HUDEP-2 (cell line): ENCODE measurements around the gene DACH1.

Experiments used
- DNase-seq, 76 experiments: peaks; one replicate each; lab custom pipeline; 2025; ENCODE audit not compliant: unreplicated experiment in 76 of 76; lab: John Stamatoyannopoulos, UW

DACH1 gene

DNA sequence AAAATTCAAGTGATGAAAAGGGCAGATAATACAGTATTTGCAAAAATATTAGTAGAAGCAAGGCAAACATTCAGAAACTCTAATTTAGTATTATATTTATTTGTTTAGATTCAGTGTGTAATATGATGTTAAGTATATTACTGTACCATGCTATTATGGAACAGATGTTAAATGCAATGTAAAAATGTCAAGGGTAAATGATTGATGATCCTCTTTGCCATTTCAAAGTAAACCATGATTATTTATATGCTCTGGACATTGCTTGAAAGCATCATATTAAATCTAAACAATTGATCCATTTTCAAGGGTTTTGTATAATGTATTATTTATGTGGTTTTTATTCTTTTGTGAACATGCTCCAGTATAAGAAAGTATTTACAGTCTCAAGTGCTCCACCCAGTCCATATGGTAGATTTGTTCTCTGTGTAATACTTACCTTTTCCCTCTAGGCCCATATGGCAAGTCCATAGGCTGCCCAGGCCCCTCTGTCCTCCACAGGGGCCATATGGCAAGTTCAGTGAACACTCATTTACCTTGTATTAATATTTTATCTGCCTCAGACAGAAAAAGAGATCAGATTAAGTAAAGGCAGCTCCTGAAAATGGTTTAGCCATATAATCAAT lies 353.5 kb downstream of the DACH1 start:
- no peak for DNase-seq

DNA sequence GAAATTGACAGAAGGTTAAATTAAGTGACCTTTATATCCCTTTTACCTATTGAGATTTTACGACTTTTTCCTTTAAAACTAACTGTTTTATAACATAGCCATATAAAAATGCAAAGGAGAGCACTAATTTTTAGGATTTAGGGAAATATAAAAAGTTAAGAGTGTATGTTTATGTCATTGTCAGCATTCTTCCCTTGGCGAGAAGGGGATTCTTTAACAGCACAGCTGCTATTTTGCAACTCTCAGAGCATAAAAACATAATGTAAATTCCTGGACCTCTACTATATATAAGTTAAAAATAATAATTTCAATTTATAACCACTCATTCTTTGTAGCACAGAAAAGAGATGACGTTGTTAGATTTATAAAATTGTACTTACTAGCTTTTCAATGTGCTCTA lies 363.2 kb downstream of the DACH1 start:
- DNase-seq = no peak

DNA sequence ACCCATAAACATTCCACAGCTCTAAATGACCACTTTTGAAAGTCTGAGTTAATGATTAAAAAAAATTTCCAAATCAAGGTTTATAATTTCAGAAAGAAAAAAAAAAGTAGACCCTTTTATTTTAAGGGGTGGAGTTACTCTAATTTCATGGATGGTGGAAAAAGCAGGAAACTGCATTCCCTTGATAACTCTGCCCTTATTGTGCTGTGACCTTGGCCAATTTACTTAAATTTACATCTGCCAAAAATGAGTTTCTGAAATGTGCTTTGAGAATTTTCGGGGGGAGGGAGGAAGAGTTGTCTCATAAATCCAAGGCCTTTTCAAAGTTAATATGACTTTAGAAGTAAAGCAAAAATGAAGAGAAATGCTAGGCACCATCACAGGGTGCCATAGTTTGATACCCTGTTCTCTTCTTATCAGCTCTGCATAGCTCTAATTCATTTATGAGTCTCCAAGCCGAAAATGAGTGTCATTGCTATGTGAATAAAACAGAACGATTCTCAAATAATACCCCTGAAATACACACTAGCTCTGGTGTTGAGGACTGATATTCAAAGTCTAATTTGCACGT lies 367.0 kb downstream of the DACH1 start:
- no peak for DNase-seq

DNA sequence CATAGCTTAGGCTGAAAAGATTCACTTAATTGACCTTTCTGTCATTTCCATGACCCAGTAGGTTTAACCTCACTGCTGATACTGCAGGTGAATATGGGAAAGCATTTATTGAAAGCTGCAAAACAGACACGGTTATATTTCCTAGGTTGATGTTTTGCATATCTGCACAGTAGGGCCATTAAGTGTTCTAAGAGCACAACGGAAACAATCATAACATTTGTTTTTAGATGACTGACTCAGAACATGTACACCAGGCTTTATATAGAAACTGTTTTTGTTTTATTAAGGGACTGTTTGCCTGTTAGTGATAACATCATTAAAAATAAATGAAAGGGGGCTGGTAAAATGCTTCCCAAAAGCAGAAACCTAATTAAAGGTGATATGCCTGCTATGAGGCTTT lies 367.8 kb downstream of the DACH1 start:
- no peak for DNase-seq

DNA sequence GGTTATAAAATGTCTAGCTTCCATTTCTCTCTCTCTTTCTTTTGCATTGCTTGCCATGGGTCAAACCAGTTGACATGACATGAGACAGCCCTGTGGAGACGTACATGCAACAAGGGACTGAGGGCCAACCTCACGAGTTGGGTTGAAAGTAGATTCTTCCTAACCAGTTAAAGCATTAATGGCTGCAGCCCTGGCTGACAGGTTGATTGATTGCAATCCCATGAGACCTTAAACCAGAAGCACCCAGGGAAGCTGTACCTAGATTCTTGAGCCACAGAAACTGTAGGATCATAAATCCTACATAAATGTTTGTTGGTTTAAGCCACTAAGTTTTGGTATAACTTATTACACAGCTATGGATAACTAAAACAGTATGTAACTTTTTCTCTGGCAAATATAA lies 373.8 kb downstream of the DACH1 start:
- DNase-seq = no peak

DNA sequence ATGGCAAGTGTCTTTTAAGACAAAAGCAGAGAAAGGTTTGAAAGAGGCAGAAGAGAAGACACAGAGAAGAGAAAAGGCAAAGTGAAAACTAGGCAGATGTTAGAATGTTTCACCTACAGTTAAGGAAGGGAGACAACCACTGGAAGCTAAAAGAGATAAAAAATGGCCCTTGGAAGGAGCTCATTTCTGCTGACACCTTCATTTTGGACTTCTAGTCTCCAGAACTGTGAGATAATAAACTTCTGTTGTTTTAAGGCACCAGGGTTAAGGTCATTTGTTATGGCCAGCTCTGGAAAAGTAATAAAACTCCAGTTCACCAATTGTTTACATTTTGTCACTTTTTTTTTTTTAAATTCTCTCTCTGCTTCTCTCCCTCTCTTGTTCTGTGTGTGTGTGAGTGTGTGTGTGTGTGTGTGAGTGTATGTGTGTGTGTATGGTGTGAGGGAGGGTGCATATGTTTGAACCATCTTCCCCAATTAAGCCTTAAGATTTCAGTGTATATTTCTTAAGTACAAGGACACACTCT lies 374.6 kb downstream of the DACH1 start:
- DNase-seq = no peak

DNA sequence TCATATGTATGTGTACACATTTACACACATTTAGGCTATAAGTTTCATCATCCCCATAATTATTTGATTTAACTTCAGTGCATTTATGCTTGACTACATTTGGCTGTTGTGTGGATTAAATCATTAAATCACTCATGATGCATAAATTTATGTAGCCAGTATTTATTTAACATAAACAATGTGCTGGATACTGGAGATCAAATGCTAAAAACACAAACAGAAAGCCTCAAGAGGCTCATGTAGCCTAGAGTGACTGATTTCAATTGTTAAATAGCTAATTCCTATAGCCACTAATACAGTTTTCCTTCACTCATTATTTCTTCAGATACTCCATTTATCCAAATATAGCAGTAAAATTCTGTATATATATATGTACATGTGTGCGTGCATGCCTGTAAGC lies 376.0 kb downstream of the DACH1 start:
- DNase-seq = no peak

DNA sequence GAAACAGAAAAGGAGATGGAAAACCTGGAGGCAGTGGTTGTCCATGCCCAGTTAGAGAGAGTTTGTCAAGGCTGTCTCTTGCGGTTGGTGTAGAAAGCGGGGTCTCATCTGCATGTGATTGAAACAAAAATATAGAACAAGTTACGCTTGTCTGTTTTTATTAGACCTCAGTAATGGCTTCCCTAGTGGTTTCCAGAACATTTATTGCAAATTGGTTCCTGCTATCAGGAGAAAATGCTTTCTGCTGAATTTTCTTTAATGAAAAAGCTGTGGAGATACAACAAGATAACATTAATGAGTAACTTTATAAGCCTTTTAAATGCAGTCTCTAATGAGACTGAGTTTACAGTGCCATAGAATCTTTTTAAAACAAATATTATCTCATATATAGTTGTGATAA lies 378.0 kb downstream of the DACH1 start:
- DNase-seq = no peak

DNA sequence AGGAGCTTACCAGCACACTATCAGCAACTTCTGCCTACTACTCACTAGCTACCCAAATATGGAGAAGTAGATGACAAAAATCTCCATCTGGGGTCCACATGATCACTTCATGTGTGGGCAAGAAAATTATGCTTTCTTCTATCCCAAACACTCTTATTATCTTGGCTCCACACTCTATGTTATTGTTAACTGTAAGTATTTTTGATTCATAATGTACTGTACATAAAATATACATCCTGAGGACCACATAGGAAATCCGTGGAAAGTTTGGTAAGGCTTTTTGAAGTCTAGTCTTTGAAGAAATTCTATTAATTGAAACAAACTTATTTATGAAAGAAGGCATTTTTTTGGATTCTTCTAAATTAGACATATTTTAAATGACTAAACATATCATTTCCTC lies 378.8 kb downstream of the DACH1 start:
- no peak for DNase-seq

DNA sequence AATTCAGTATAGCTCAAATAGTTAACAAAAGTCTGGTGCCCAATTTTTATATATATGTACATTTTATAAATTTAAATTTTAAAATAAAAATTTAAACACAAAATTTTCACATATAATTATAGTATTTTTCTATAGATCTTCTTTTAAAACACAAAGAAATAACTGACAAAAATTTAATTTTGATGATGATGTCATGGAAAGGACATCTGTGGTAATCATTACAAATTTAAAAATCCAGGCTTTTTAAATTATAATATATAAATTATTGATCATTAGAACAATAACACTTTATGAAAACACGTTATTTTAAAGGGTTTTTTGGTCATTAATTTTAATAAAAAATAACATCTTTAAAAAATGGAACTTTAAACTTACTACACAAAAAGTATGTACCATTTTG lies 381.1 kb downstream of the DACH1 start:
- no peak for DNase-seq

DNA sequence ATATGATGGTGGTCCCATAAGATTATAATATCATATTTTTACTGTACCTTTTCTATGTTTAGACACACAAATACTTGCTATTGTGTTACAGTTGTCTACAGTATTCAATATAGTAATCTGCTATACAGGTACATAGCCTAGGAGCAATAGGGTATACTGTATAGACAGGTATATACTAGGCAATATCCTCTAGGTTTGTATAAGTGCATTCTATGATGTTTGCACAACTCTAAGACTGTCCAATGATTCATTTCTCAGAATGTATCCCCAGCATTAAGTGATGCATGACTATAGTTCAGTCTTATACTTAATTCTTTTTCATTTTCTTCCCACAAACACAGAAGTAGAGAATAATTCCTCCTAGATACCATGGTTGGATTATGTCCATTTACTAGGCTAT lies 383.3 kb downstream of the DACH1 start:
- DNase-seq = no peak

DNA sequence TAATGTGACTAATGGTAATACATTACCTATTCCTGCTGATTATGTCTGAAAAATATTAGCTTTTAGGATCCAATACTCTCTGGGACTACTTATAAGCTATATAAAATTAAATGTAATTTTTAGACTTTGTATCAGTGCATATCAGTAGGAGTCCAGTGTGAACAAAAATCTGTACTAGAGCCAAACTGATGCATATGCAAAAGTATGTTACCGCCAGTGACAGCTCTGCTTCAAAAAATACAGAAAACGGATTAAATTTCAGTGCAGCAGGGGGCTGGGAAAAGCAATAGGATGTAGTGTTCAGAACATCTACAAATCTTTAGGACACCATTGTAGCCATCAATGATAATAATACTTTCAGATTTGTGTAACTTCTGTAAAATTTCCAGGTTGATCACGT lies 385.5 kb downstream of the DACH1 start:
- no peak for DNase-seq

DNA sequence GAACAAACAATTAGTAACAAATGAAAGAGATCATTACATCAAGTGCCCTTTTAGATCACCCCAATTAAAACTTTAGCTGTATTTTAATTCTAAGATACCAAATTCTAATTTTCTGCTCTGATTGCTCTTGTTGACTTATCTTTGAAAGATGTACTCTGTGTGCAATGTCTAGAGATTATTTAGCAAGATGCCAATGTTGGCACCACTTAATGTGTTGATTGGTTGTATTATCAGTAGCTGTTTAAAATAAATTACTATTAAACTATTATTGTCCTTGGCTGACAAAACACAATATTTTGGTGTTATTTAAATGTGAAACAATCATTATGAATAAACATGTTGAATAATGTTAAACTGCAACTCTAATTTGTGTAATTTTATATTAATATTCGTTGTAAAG lies 386.0 kb downstream of the DACH1 start:
- no peak for DNase-seq

DNA sequence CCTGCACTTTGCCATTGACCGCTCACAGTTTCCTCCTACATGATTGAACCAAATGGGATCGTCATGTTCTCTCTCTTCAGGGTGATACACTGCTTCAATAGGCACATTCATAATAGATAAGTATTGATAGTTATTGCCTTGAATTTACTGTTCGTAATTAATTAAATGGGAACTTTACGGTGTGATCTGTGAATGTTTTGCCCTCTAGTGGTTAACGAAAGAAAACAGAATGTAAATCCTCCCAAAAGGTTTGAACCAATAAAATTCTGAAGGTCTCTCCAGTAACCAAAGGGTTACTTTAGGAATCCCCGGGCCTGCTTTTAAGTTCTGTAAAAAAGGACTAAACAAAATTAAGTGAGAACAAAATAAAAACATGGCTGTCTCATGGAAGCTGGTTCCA lies 389.3 kb downstream of the DACH1 start:
- DNase-seq = no peak

DNA sequence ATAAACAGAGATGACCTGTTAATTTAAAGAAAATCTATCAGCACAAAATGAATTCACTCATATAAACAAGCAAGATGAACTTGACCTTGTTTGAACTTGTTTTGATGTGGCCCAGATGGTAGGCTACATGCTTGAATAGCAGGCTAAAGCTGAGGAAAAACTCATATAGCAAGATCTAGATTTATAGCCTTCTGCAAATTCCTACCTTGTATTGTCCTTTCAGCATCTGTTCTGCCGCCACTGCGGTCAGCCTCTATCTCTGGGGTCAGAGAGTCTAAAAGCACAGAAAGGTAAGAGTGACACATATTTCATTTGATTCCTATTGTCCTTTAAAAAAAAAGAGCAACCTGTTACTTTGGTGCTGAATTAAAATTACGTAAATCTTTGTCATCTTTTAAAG lies 392.1 kb downstream of the DACH1 start:
- no peak for DNase-seq

DNA sequence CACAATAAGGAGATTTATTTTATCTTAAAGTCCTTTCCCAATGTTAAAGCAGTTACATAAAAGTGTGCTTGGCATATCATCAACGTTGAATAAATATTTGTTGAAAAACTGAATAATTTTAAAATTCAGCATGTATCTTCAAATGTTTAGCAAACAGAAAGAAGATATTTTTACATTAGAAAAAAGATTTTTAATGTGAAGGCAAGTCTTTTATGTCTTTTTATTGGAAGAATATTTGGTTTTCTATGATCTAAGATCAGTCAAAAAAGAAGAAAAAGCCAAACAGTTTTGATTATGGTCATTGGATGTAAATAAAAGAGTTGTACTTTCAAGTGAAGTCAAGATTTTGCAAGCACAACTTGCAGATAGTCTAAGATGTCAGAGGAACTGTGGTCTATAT lies 397.4 kb downstream of the DACH1 start:
- DNase-seq = no peak

DNA sequence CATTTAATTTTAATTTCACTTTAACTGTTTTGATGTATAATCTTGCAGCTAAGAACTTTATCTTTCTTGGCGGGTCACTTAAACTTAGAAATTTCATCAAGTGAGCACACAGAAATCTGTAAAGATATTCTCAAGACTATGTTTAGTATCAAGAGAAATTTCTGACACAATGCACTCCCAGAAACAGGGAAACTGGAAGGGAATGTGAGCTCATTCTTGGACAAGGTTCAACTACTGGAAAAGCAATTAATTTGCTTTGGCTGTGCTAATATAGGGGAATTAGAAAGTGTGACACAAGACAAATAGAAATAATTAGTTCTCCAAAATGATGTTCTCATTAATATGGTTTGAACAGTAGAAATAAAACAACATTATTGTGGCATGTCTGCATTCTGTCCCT lies 402.3 kb downstream of the DACH1 start:
- no peak for DNase-seq

DNA sequence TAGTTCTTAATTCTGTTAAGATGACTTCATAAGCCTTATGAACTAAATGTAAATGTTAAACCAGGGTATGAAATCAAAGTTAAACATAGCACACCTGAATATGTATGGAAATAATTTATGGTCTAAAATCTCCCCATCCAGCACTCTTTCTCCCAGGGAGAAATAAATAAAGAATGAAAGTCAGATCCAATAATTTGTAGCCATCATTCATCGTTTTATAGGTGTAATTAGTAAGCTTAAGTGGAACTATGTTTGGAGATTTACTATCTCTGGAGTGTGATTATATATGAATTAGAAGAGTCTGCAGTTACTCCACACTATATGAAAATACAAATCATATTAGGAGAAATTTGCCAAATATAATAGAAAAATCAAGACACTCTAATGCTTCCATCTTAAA lies 405.1 kb downstream of the DACH1 start:
- no peak for DNase-seq

DNA sequence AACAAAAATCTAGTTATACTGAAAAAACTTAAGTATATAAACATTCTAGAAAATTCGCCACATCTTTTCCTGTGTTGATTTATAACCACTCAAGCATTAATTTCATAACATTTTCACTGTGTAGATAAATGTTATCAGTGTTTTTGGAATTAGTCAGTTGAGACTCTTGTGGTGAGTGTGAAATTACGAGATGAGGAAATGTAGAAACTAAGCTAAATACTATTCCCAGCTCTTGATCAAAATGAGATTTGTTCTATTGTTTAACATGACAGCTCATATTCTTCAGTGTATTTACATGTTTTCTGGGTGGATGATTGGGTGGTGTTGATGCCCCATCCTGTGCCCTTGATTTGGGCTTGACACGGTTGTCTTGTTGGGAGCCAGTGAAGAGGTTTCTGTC lies 406.8 kb downstream of the DACH1 start:
- no peak for DNase-seq

DNA sequence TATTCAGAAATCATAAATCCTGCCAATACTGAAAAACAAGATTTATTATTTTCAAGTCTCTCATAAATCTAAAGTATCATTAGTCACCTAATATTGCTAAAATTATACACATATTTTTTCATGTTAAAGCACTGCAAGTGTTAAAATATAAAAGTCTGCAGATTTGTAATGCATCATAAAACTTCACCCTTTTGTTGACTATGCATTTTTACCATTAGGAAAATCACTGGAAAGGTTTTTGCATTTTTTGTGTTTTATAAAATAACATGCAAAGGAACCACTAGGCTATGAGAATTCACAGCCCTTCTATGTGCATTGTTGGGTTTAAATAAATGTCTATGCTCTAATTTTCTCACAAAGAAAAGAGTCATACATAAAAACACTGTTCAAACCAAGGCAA lies 407.3 kb downstream of the DACH1 start:
- DNase-seq = no peak

DNA sequence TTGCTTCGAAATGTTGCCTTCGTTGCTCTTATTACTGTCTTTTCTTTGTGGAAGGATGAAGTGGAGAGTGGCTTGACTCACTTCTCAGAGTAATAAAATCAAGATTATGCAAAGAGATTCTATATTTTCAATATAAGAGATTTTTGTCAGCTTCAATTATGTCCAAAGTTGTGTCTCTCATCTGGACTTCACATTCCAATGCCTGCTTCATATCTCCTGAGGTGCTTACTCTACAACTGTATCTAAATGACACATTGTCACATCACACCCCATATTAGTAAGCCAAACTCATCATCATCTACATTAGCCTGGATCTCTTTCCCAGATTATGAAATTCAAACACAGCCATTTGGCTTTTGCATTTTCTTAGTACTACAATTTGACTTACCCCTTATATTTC lies 409.4 kb downstream of the DACH1 start:
- DNase-seq = no peak

DNA sequence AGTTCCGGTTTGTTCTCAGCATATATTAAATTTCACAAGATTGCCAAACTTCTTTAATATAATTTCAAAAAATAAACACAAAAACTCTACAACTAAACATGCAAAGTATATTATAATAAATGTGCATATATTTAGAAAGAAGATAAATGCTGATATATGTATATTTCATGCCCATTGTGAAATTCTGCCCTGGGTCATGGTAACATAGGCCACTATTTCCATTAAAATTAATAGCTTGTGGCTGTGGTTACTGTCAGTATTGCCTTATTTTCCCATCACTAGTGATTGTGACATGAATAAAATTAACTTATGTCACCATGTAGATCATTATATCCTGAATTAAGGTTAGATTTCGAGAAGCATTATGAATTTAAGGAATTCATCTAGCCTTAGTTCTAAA lies 410.9 kb downstream of the DACH1 start:
- DNase-seq = no peak

DNA sequence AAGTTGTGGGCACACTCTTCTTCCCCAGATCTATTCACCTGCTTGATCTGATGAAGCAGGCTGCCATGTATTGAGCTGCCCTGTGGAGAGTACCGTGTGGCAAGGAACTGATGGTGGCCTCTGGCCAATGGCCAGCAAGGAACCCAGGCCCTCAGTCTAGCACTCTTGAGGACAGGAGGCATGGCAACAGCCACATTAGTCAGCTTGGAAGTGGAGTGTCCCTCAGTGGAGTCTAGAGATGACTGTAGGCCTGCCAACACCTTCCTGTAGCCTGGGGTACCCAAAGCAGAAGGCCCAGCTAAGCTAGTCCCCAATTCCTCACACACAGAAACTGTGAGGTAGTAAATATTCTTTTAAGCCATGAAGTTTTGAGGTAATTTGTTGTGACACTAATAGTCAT lies 412.5 kb downstream of the DACH1 start:
- no peak for DNase-seq
